ENCODE measurements around the gene EBF3.

Gene EBF3

DNA sequence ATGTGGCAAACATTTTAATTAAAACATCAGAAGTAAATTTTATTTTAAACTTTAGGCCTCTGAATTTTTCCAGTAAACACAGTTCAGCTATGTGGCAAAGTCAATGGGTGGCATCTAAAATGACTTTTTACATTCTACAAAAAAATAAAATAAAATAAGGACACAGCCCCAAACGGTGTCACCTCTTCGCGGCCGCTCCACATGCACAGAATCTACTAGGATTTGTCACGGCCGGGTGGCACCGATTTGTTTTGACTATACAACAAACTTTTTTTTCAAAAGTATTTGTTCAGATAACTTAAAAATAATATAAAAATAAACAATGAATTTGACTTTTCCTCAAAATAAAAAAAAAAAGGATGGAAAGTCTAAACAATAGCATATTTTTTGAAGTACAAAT is 127.8 kb downstream of the EBF3 start:
- TF ChIP-seq, protein P1, sequence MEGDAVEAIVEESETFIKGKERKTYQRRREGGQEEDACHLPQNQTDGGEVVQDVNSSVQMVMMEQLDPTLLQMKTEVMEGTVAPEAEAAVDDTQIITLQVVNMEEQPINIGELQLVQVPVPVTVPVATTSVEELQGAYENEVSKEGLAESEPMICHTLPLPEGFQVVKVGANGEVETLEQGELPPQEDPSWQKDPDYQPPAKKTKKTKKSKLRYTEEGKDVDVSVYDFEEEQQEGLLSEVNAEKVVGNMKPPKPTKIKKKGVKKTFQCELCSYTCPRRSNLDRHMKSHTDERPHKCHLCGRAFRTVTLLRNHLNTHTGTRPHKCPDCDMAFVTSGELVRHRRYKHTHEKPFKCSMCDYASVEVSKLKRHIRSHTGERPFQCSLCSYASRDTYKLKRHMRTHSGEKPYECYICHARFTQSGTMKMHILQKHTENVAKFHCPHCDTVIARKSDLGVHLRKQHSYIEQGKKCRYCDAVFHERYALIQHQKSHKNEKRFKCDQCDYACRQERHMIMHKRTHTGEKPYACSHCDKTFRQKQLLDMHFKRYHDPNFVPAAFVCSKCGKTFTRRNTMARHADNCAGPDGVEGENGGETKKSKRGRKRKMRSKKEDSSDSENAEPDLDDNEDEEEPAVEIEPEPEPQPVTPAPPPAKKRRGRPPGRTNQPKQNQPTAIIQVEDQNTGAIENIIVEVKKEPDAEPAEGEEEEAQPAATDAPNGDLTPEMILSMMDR (IDR thresholded peaks at IDR 0.05; ENCODE audit: extremely low read depth, insufficient read depth, missing control alignments) = no peak
- in situ Hi-C loops (cut with MboI; ENCODE audit: low pct_unique_long_range_greater_than_20kb, low sequenced_read_pairs, unreplicated experiment) = no loop called here
- no peak for DNase-seq (ENCODE audit: low spot score)

DNA sequence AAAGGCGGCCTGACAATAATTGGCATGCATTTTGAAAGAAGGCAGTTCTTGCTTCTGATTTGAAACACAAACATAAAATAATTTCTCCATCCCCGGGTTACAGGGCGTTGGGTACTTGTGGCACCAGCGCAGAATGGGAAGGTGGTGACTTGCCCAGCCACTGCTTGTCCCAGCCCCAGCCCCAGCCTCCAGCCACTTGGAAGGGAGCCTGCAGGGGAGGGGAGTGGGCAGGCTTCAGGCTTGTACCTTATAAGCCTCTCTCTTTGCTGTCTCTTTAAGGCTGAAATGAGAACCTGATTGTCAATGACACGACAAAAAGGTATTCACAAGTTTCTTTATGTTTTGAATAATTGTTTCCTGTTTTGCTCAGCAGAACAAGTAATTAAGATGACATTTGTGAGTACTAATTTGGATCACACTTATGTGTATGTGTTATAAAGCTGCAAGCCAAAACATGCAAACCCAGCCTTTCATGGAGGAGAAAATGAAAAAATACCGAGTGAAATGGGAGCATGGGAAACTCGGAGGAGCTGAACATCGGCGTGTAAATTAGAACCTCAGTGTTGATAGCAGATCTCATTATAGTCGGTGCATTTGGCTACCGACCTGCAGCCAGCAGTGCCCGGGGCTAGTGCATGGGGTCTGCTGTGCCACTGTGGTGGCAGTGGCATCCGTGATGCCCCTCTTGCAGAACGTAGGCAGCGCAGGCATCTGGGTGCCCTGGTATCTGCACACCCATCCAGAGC is 129.9 kb downstream of the EBF3 start:
- no peak for DNase-seq (ENCODE audit: low spot score)
- TF ChIP-seq, protein P1 (IDR thresholded peaks at IDR 0.05; ENCODE audit: extremely low read depth, insufficient read depth, missing control alignments) = no peak
- in situ Hi-C loops (cut with MboI; ENCODE audit: low pct_unique_long_range_greater_than_20kb, low sequenced_read_pairs, unreplicated experiment) = no loop called here

DNA sequence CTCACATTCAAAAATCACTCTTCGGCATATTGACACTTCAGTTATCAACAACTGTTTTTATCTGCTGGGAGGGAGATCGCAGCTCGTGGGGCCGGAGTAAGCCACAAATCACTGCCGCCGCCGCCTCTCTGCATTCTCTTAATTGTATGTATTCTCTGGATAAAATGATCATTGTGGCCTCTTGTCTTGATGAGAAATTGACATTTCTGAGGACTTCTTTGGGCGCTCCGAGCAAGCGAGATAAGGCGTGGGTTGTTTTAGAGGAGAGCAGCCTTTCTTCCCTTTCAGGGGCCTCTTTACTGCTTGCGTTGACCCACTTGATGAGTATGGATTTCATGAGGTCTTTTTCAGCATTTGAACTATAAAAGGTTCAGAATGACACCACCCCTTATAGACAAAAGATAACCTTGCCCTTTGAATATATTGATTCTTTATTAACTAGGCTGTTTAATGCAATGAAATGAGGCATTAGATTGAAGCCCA is 130.6 kb downstream of the EBF3 start:
- TF ChIP-seq, protein P1 (IDR thresholded peaks at IDR 0.05; ENCODE audit: extremely low read depth, insufficient read depth, missing control alignments) = no peak
- in situ Hi-C loops (cut with MboI; ENCODE audit: low pct_unique_long_range_greater_than_20kb, low sequenced_read_pairs, unreplicated experiment) = no loop called here
- no peak for DNase-seq (ENCODE audit: low spot score)

DNA sequence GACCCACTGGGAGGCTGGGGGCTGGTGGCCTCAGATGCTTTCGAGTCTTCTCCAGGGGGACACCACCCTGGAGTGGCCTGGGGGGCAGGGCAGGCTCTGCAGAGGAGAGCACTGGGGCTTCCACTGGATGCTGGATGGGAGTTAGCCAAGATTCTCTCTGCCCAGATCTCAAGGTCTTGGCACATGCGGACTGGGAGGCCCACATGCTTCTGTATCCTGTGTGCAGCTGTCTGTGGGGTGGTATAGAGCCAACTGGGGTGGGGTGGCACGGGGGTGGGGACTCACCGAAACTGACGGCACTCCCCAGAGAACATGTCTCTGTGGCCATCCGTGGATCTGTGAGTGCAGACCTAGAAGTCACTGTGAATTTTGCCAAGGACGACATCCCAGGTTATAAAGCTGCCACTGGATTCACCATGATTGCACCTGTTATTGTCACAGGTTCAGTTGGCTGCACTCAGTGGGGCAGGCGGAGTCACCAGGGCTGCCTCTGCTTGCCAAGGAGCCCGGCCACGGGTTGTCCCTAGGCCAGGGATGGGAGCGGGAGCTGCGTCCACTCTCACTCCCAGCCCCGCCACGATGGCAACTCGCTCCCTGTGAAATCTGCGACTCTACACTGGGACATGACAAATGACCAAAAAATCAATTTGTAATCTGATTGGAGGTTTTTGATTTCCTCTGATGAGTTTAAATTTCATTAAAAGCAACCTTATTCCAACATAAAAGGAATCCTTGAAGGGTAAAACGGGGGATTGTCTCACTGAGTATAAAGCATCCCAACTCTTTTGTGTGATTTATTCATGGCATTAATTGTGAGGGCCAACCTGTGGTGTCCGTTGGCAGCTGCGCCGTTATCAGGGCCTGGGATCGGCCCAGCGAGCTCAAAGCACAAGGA is 131.3 kb downstream of the EBF3 start:
- TF ChIP-seq, protein P1 (IDR thresholded peaks at IDR 0.05; ENCODE audit: extremely low read depth, insufficient read depth, missing control alignments) = no peak
- in situ Hi-C loops (cut with MboI; ENCODE audit: low pct_unique_long_range_greater_than_20kb, low sequenced_read_pairs, unreplicated experiment) = no loop called here
- no peak for DNase-seq (ENCODE audit: low spot score)

DNA sequence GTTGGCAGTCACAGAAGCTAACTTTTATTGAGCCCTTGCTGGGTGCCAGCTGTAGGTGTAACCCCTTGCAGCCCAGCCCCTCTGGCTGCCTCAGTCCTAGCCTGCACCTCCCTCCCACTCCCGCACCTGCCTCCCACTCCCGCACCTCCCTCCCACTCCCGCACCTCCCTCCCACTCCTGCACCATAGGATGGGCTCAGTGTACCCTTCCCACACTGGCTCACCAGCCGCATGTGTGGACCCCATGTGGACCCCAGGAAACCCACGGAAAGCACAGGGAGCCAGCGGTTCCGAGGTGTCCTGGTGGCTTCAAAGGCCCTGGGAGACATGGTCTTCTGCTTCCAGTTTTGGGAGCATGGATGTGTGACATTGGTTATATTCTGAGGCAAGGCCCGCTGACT is 132.9 kb downstream of the EBF3 start:
- no peak for DNase-seq (ENCODE audit: low spot score)
- in situ Hi-C loops (cut with MboI; ENCODE audit: low pct_unique_long_range_greater_than_20kb, low sequenced_read_pairs, unreplicated experiment) = no loop called here
- TF ChIP-seq, protein P1 (IDR thresholded peaks at IDR 0.05; ENCODE audit: extremely low read depth, insufficient read depth, missing control alignments) = no peak

DNA sequence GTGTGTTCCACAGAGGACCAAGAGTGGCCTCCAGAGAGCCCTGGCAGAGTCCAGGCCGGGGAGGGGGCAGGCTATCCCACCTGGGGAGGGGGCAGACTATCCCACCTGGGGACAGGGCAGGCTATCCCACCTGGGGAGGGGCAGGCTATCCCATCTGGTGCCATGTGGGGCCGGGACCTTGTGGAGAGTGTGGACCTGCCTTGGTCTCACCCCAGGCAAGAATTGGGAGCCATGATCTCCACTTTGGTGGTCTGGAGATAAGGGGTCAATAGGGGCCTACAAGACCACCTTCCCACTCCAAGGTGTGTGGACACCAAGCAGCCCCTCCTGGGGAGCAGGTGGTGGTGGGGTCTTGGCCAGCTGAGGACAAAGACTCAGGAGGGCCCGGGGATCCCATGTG is 138.2 kb downstream of the EBF3 start:
- TF ChIP-seq, protein P1 (IDR thresholded peaks at IDR 0.05; ENCODE audit: extremely low read depth, insufficient read depth, missing control alignments) = no peak
- in situ Hi-C loops (cut with MboI; ENCODE audit: low pct_unique_long_range_greater_than_20kb, low sequenced_read_pairs, unreplicated experiment) = no loop called here

More for the DNA sequence above, 138.2 kb downstream of the EBF3 start:
- DNase-seq (ENCODE audit: low spot score) = no peak
